CD1c-positive myeloid dendritic cell (primary cell): Measurements from ENCODE around the gene KCNQ4.

Source experiments
- DNase-seq: peaks from one replicate; pipeline ENCODE4 v3.0.0-alpha.2; 2016; ENCODE audit errors: extremely low spot score

Gene KCNQ4

DNA sequence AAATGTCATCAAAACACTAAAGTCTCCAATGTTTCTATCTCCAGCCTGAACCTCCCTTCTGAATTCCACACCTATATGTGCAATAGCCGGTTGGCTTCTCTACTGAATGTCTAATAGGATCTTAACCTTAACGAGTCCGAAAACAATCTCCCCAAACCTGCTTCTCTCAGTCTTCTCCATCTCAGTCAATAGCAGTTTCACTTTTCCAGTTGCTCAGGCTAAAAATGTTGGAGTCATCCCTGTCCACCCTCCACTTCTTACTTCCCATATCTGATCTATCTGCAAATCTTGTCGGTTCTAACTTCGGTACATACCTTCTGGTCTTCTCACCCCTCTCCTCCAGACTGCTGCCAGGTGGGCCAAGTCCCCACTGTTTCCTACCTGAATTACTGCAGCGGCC lies 104.1 kb downstream of the KCNQ4 start:
- DNase-seq: no peak
